Smooth muscle cell (in vitro differentiated cells): ENCODE results near the gene VPS26C. TPM values are rescaled to one million over a fixed set of nuclear protein-coding genes. Genes with fewer than 3 reads are reported as not detected.
"Not testable (repeated sequence)": the region's sequence is repeated elsewhere in the genome, so short reads cannot be mapped to it uniquely, and the experiment has no call there.

Source experiments
- DNase-seq: peaks from one replicate; lab custom pipeline; 2025; ENCODE audit not compliant: unreplicated experiment; lab: John Stamatoyannopoulos, UW
- H2AFZ ChIP-seq: fragments of 200-600 bp; sonication (generic); 2 replicates; pipeline ENCODE4 v1.6.0; 2016; ENCODE audit warnings: antibody characterized with exemption, low read depth, mild to moderate bottlenecking
- H3F3A ChIP-seq: fragments of 200-600 bp; sonication (generic); 2 replicates; pipeline ENCODE4 v1.6.0; 2017; ENCODE audit warnings: antibody characterized with exemption, low read depth
- H3K27ac ChIP-seq: fragments of 200-600 bp; sonication (generic); 2 replicates; pipeline ENCODE4 v1.5.1; 2016; ENCODE audit warnings: low read depth, mild to moderate bottlenecking
- H3K27me3 ChIP-seq: fragments of 200-600 bp; sonication (generic); 2 replicates; pipeline ENCODE4 v1.6.1; 2016; ENCODE audit warnings: low read depth, mild to moderate bottlenecking
- H3K36me3 ChIP-seq: fragments of 200-600 bp; sonication (generic); 2 replicates; pipeline ENCODE4 v1.5.1; 2016; ENCODE audit warnings: low read depth
- H3K4me1 ChIP-seq: fragments of 200-600 bp; sonication (generic); 2 replicates; pipeline ENCODE4 v1.5.1; 2016; ENCODE audit warnings: low read depth
- H3K4me2 ChIP-seq: fragments of 200-600 bp; sonication (generic); 2 replicates; pipeline ENCODE4 v1.6.0; 2016; ENCODE audit warnings: mild to moderate bottlenecking
- H3K4me3 ChIP-seq: fragments of 200-600 bp; sonication (generic); 2 replicates; pipeline ENCODE4 v1.5.1; 2016; ENCODE audit warnings: mild to moderate bottlenecking
- H3K79me2 ChIP-seq: fragments of 200-600 bp; sonication (generic); 2 replicates; pipeline ENCODE4 v1.6.0; 2016; ENCODE audit warnings: low read depth, mild to moderate bottlenecking
- H3K9ac ChIP-seq: fragments of 200-600 bp; sonication (generic); 2 replicates; pipeline ENCODE4 v1.6.0; 2016; ENCODE audit warnings: low read depth
- H3K9me3 ChIP-seq: fragments of 200-600 bp; sonication (generic); replicated peaks from 2 replicates; pipeline ENCODE4 v1.5.1; 2016; ENCODE audit warnings: low read depth
- H4K20me1 ChIP-seq: fragments of 200-600 bp; sonication (generic); 2 replicates; pipeline ENCODE4 v1.6.0; 2016; ENCODE audit warnings: low read depth
- CTCF ChIP-seq: fragments of 200-600 bp; sonication (generic); IDR thresholded peaks from 2 replicates; pipeline ENCODE4 v1.5.1; 2017; ENCODE audit warnings: borderline replicate concordance, mild to moderate bottlenecking, antibody characterized with exemption; ENCODE audit not compliant: insufficient read depth, poor library complexity, severe bottlenecking
- WGBS: methylation state at CpG from one replicate; pipeline ENCODE4 v1.1.7; 2016; ENCODE audit warnings: low lambda C conversion rate; 5-methylcytosine and 5-hydroxymethylcytosine counted together
- polyA plus RNA-seq: library from polyadenylated mRNA; unstranded; fragments of >200 nt; fragmentation: Nextera tagmentation; extraction: Ambion mirVana; gene quantifications from 2 replicates; pipeline ENCODE4 v1.2.1, GENCODE V29; 2016
- total RNA-seq: library from RNA; depleted of rRNA; stranded (reverse); fragments of >200 nt; gene quantifications from 2 replicates; pipeline ENCODE4 v1.2.3, GENCODE V29; 2014

Gene VPS26C
- total and polyA plus RNA-seq, 2 experiments from 2014 or later, result 31.7 to 50.3 TPM

GRCh38 chr21:37281993-37282392, 14.9 kb upstream of the VPS26C start:
- no peak overlapping the region for H3K9ac ChIP-seq
- H3K4me2 ChIP-seq, result no peak overlapping the region
- no peak overlapping the region for H3K4me3 ChIP-seq
- H4K20me1 ChIP-seq, result no peaks in the 10 kb centered on the region
- H3K9me3 ChIP-seq, result no peaks in the 10 kb centered on the region
- DNase-seq, result no peak
- H3K4me1 ChIP-seq, result no peaks in the 10 kb centered on the region
- H3K27ac ChIP-seq, result no peak overlapping the region
- no peaks in the 10 kb centered on the region for H3K36me3 ChIP-seq
- 53% methylated on average over 16 of the region's 16 CpGs for WGBS
- no peaks in the 10 kb centered on the region for H3F3A ChIP-seq
- H2AFZ ChIP-seq, result no peak overlapping the region
- no peaks in the 10 kb centered on the region for H3K79me2 ChIP-seq
- no peak for TF ChIP-seq CTCF
- no peaks in the 10 kb centered on the region for H3K27me3 ChIP-seq

DNA sequence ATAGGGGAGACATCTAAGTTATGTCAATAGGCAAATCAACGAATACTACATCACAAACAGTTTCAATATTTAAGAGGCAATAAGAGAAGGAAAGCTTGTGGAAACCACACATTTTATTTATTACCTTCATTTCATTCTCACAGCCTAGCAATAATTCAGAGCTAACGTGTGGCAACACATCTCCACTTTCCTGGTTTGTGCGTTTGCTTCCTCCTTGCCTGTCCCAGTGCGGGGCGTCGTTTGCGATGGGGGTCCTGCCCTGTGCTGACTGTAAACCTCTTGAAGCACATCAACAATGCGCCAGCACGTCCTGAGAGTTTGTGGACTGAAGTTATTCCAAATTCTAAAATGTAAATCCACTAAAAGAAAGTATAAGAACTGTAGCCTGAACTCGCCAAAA, 14.4 kb upstream of the VPS26C start:
- no peaks in the 10 kb centered on the region for H3K36me3 ChIP-seq
- no peaks in the 10 kb centered on the region for H3K27me3 ChIP-seq
- H3F3A ChIP-seq, result no peaks in the 10 kb centered on the region
- no peak overlapping the region for H2AFZ ChIP-seq
- H4K20me1 ChIP-seq, result no peaks in the 10 kb centered on the region
- no peak overlapping the region for H3K4me2 ChIP-seq
- DNase-seq, result no peak
- no peak overlapping the region for H3K27ac ChIP-seq
- H3K79me2 ChIP-seq, result no peaks in the 10 kb centered on the region
- no peak overlapping the region for H3K9ac ChIP-seq
- no peak for TF ChIP-seq CTCF
- no peak overlapping the region for H3K4me3 ChIP-seq
- H3K9me3 ChIP-seq, result no peaks in the 10 kb centered on the region
- 75% methylated on average over 10 of the region's 10 CpGs for WGBS
- no peaks in the 10 kb centered on the region for H3K4me1 ChIP-seq

- H3K9me3 ChIP-seq, H3K4me1 ChIP-seq, H3K9ac ChIP-seq, H2AFZ ChIP-seq, H3K4me2 ChIP-seq, H3K36me3 ChIP-seq, H3F3A ChIP-seq, H4K20me1 ChIP-seq, H3K27ac ChIP-seq, H3K27me3 ChIP-seq, H3K4me3 ChIP-seq, DNase-seq, H3K79me2 ChIP-seq: not testable (repeated sequence)
- WGBS, result 85% methylated on average over 4 of the region's 4 CpGs
Observed at GRCh38 chr21:37279271-37279670, 12.1 kb upstream of the VPS26C start.

GRCh38 chr21:37278199-37278598, 11.1 kb upstream of the VPS26C start:
- no peak overlapping the region for H3K27ac ChIP-seq
- no peak overlapping the region for H2AFZ ChIP-seq
- H3K79me2 ChIP-seq, result no peaks in the 10 kb centered on the region
- 84% methylated on average over 7 of the region's 7 CpGs for WGBS
- H3K36me3 ChIP-seq, result no peaks in the 10 kb centered on the region
- H3K4me3 ChIP-seq, result no peak overlapping the region
- no peaks in the 10 kb centered on the region for H4K20me1 ChIP-seq
- no peak for TF ChIP-seq CTCF
- no peak for DNase-seq
- H3K9ac ChIP-seq, result no peak overlapping the region
- H3F3A ChIP-seq, result no peaks in the 10 kb centered on the region
- H3K27me3 ChIP-seq, result no peaks in the 10 kb centered on the region
- no peaks in the 10 kb centered on the region for H3K4me1 ChIP-seq
- no peaks in the 10 kb centered on the region for H3K9me3 ChIP-seq
- no peak overlapping the region for H3K4me2 ChIP-seq
